Small intestine (tissue), 7 donors: ENCODE data around the gene LAS1L. TPM values are rescaled to one million over a fixed set of nuclear protein-coding genes. Genes with fewer than 3 reads are reported as not detected.
"Not testable (repeated sequence)": the region's sequence is repeated elsewhere in the genome, so short reads cannot be mapped to it uniquely, and the experiment has no call there.

Experiments
- DNase-seq, 2 donors: peaks; one replicate each; pipeline versions ENCODE4 v3.0.0 to v3.0.0-alpha.2; 2013
- FAIRE-seq: peaks from 2 replicates; lab custom pipeline; 2012; peaks lifted over from hg19 to GRCh38; lab: Jason Lieb, UNC
- H3K27ac ChIP-seq, 3 donors: one replicate each; pipeline ENCODE4 v1.5.1; 2013; ENCODE audit warnings: low read length in 2 of 3, mild to moderate bottlenecking in 2 of 3, control low read depth in 1 of 3, inconsistent platforms in 1 of 3, low read depth in 1 of 3, moderate library complexity in 1 of 3
- H3K27me3 ChIP-seq, 3 donors: one replicate each; pipeline ENCODE4 v1.6.1; 2013; ENCODE audit warnings: low read length in 3 of 3, inconsistent platforms in 1 of 3; ENCODE audit not compliant: control insufficient read depth in 3 of 3, insufficient read depth in 3 of 3
- H3K36me3 ChIP-seq, 3 donors: one replicate each; pipeline ENCODE4 v1.6.1; 2013; ENCODE audit warnings: low read length in 3 of 3, inconsistent platforms in 1 of 3, low read depth in 1 of 3, mild to moderate bottlenecking in 1 of 3, moderate library complexity in 1 of 3; ENCODE audit not compliant: control insufficient read depth in 3 of 3, insufficient read depth in 2 of 3
- H3K4me1 ChIP-seq, 3 donors: one replicate each; pipeline ENCODE4 v1.6.1; 2013; ENCODE audit warnings: low read length in 2 of 3, inconsistent platforms in 1 of 3, low read depth in 1 of 3, mild to moderate bottlenecking in 1 of 3, moderate library complexity in 1 of 3; ENCODE audit not compliant: control insufficient read depth in 3 of 3, insufficient read depth in 2 of 3
- H3K4me3 ChIP-seq, 3 donors: one replicate each; pipeline ENCODE4 v1.5.1; 2013; ENCODE audit warnings: low read length in 3 of 3, control low read depth in 1 of 3, inconsistent platforms in 1 of 3, low read depth in 1 of 3, mild to moderate bottlenecking in 1 of 3, moderate library complexity in 1 of 3
- H3K9me3 ChIP-seq, 2 donors: one replicate each; pipeline ENCODE4 v1.6.1; 2013; ENCODE audit warnings: low read depth in 1 of 2, low read length in 1 of 2; ENCODE audit not compliant: control insufficient read depth in 2 of 2, insufficient read depth in 1 of 2
- WGBS, 3 donors: extraction: QIAGEN DNeasy Blood & Tissue Kit; methylation state at CpG; one replicate each; pipeline ENCODE4 v1.1.7; 2013; 5-methylcytosine and 5-hydroxymethylcytosine counted together
- polyA plus RNA-seq, 4 donors: library from polyadenylated mRNA; stranded (reverse) in 3 of 4; unstranded in 1 of 4; fragments of 200-250 nt in 3 of 4; fragments of 120-200 nt in 1 of 4; gene quantifications; one replicate each; pipeline versions ENCODE4 v1.2.1 to v1.2.3, GENCODE V29; 2013
- donor health status: healthy with polysubstance abuse.
- donor health status: control.
- donor health status: control.
- donor health status: Bipolar disorder and iron deficiency.
- donor health status: healthy.

Gene LAS1L
- polyA plus RNA-seq, 4 donors = 7.6 to 26.3 (median 15.0) TPM

- WGBS, 3 donors = 32 to 43% (median 40%) methylated on average over 1 of the region's 1 CpG
- H3K27me3 ChIP-seq = no peaks in the 10 kb centered on the region
- H3K9me3 ChIP-seq = no peaks in the 10 kb centered on the region
- H3K27ac ChIP-seq = no peak overlapping the region
- FAIRE-seq (no peak), DNase-seq (no peak)
- no peaks in the 10 kb centered on the region for H3K4me1 ChIP-seq
- peaks cover 0 to 26% (median 0%) of the 10 kb centered on the region in 3 donors for H3K36me3 ChIP-seq
- H3K4me3 ChIP-seq = no peak overlapping the region
Measured at GRCh38 chrX:65513610-65514009, 21.0 kb downstream of the LAS1L start.

- FAIRE-seq (no peak), DNase-seq (no peak)
- no peaks in the 10 kb centered on the region for H3K9me3 ChIP-seq
- no peak overlapping the region for H3K4me3 ChIP-seq
- 76 to 95% (median 93%) methylated on average over 4 of the region's 4 CpGs for WGBS, 3 donors
- H3K36me3 ChIP-seq = peaks cover 0 to 10% (median 0%) of the 10 kb centered on the region in 3 donors
- H3K27ac ChIP-seq = no peak overlapping the region
- no peaks in the 10 kb centered on the region for H3K4me1 ChIP-seq
- H3K27me3 ChIP-seq = no peaks in the 10 kb centered on the region
Measured at GRCh38 chrX:65509400-65509799, 25.2 kb downstream of the LAS1L start.

GRCh38 chrX:65508851-65509250 is 25.7 kb downstream of the LAS1L start:
- 74 to 92% (median 80%) methylated on average over 4 of the region's 4 CpGs for WGBS, 3 donors
- no peak overlapping the region for H3K27ac ChIP-seq
- H3K27me3 ChIP-seq = no peaks in the 10 kb centered on the region
- H3K4me1 ChIP-seq = no peaks in the 10 kb centered on the region
- peaks cover 0 to 7% (median 0%) of the 10 kb centered on the region in 3 donors for H3K36me3 ChIP-seq
- DNase-seq = no peak
- H3K9me3 ChIP-seq = no peaks in the 10 kb centered on the region
- no peak overlapping the region for H3K4me3 ChIP-seq
- no peak for FAIRE-seq

- H3K36me3 ChIP-seq = peaks cover 0 to 3% (median 0%) of the 10 kb centered on the region in 3 donors
- no peak overlapping the region for H3K27ac ChIP-seq
- no peaks in the 10 kb centered on the region for H3K4me1 ChIP-seq
- DNase-seq (no peak), FAIRE-seq (no peak)
- H3K27me3 ChIP-seq = no peaks in the 10 kb centered on the region
- no peak overlapping the region for H3K4me3 ChIP-seq
- H3K9me3 ChIP-seq = no peaks in the 10 kb centered on the region
- 92 to 97% (median 93%) methylated on average over 7 to 11 of the region's 11 CpGs for WGBS, 3 donors
Measured at GRCh38 chrX:65502618-65503017, 32.0 kb downstream of the LAS1L start.

GRCh38 chrX:65493431-65493830 is 41.2 kb downstream of the LAS1L start:
- FAIRE-seq (no peak), DNase-seq (no peak)
- WGBS, 3 donors = 88 to 95% (median 92%) methylated on average over 1 of the region's 1 CpG
- Histone ChIP-seq H3K4me3 (no peak overlapping the region), H3K36me3 (no peaks in the 10 kb centered on the region), H3K27me3 (no peaks in the 10 kb centered on the region), H3K4me1 (no peaks in the 10 kb centered on the region), H3K9me3 (no peaks in the 10 kb centered on the region), H3K27ac (no peak overlapping the region)

- H3K27ac ChIP-seq = no peak overlapping the region
- H3K27me3 ChIP-seq = no peaks in the 10 kb centered on the region
- no peaks in the 10 kb centered on the region for H3K4me1 ChIP-seq
- H3K36me3 ChIP-seq = no peaks in the 10 kb centered on the region
- H3K9me3 ChIP-seq = no peaks in the 10 kb centered on the region
- no peak for FAIRE-seq
- no peak for DNase-seq
- H3K4me3 ChIP-seq = no peak overlapping the region
- 75 to 93% (median 91%) methylated on average over 3 of the region's 3 CpGs for WGBS, 3 donors
Measured at GRCh38 chrX:65491620-65492019, 43.0 kb downstream of the LAS1L start.

GRCh38 chrX:65488495-65488894 is 46.1 kb downstream of the LAS1L start:
- Histone ChIP-seq H3K4me3 (no peak overlapping the region), H3K27me3 (no peaks in the 10 kb centered on the region), H3K27ac (no peak overlapping the region), H3K9me3 (no peaks in the 10 kb centered on the region), H3K36me3 (no peaks in the 10 kb centered on the region), H3K4me1 (no peaks in the 10 kb centered on the region)
- WGBS, 3 donors = 63 to 79% (median 73%) methylated on average over 5 of the region's 5 CpGs
- DNase-seq = no peak
- FAIRE-seq = no peak

- DNase-seq (no peak), FAIRE-seq (no peak)
- Histone ChIP-seq H3K27ac (no peak overlapping the region), H3K27me3 (no peaks in the 10 kb centered on the region), H3K4me3 (no peak overlapping the region), H3K4me1 (no peaks in the 10 kb centered on the region), H3K9me3 (no peaks in the 10 kb centered on the region), H3K36me3 (no peaks in the 10 kb centered on the region)
- WGBS, 3 donors = 56 to 59% (median 56%) methylated on average over 3 of the region's 3 CpGs
Measured at GRCh38 chrX:65480960-65481359, 53.6 kb downstream of the LAS1L start.

GRCh38 chrX:65479102-65479501 is 55.5 kb downstream of the LAS1L start:
- not testable (repeated sequence) for H3K9me3 ChIP-seq, H3K36me3 ChIP-seq, H3K27me3 ChIP-seq, H3K4me1 ChIP-seq, H3K4me3 ChIP-seq, DNase-seq, FAIRE-seq, H3K27ac ChIP-seq
- WGBS, 3 donors = 72 to 97% (median 90%) methylated on average over 3 of the region's 3 CpGs
